Medulla oblongata (tissue), 1 donor: ENCODE measurements around the gene RYR1.

Experiments
- DNase-seq: peaks from one replicate; pipeline ENCODE4 v3.0.0-alpha.2; 2015; ENCODE audit errors: extremely low spot score

Gene RYR1

DNA sequence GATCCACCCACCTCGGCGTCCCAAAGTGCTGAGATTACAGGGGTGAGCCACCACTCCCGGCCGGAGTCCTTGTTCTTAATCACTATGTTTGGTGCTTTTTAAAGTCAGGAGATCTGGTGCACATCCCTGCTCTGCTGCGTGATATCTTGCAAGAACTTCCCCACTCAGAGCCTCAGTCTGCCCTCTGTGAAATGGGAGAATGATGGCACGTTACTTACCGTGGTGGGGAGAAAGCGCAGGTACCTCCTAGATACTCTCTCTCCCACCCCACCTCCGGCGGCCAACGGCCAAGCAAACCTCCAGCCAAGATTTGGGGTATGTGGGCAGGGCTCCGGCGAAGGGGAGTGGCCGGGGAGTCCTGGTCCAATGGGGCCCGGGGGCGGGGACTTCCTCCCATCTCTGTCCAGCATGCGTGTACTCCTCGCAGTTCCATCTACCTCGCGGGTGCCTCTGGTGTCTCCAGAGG is at the start of gene RYR1:
TSS of gene RYR1 (plus strand) at position 424 of the 466 bp plus-strand sequence. CDS start 139 bp downstream, outside the sequence.
- peak; percentile 64 for DNase-seq

DNA sequence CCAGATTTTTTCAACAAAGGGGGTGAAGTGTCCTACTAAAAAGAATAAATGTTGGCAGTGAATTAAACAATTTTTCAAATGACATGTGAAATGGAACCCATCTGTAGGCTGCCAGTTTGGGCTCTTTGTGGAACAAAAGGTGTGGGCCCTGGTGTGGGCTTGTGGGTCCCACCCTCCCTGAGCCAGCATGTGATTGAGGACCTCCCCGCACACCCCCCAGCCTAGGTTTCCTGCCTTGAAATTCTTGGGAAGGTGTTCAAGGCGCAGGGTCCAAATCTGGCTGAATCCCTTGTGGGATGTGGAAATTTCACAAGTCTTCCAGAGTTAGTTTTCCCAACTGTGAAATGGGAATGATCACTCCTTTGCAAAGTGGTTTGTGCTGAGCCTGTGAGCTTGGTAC is 49.7 kb upstream of the RYR1 start:
- DNase-seq, result no peak

DNA sequence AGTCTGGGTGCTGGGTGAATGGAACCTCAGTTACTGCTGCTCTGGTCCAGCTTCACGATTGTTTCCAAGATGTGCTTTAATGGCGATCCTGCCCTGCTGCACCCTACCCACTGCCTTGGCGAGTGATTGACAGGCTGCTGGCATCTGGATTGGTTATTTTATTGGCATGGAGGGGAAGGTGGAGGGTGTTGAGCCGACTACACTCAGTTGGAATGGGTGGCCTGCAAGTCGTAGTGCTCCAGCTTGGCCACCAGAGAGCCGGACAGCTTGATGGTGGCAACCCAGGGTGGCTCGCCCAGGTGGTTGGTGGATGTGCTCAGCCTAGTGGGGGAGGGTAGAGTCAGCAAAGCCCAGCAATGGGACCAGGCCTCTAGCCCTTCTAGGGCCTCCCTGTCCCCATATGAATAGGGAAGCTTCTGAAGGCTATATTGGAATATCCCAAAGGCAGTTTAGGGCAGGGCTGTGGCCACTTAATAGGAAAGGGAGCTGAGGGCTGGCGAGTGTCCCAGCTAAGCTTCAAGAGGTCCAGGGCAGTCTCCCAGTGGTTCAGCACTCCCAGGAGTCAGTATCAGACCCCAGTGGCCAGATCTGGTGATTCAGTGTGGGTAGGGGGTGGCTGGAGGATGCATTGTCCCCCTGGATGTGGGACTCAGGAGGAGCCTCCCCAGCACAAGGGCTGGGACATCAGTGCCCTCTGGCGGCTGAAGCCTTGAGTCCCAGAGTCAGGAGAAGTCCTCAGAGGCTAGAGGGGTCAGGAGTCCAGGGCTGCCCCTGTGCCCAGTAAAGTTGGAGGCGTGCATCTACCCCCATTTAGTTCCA is 49.1 kb upstream of the RYR1 start:
- no peak for DNase-seq

DNA sequence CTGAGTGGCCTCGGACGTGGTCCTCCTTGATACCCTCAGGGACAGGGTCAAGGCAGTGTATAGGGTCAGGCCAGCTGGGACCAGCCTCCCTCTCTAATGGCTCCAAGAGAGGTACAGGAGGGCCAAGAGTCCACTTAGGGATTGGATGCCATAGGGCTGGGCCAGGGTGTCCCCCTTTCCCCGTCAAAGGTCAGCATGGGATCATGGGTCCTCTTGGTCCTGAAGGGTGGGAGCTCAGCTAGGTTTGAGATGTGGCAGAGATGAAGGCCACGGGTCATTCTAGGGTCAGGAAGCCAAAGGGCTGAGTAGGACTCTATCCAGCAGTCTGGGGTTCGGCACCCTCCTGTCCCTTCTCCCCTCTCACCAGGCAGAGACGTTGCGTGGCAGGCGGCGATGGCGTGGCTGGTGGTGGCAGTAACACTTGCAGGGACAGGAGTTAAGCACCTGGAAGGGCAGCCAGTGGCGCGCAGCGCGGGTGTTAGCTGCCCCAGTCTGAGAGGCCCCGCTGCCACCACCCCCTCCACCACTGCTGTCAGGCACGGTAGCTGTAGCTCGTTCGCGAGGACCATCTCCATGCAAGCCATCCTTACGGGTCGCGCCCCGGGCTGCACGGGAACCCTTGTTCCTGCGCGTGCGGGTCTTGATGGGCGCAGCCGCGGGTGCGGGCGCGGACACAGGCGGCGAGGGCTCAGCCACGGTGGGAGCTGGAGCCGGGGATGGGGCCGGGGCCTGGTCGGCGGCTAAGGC is 48.3 kb upstream of the RYR1 start:
- DNase-seq, result no peak

DNA sequence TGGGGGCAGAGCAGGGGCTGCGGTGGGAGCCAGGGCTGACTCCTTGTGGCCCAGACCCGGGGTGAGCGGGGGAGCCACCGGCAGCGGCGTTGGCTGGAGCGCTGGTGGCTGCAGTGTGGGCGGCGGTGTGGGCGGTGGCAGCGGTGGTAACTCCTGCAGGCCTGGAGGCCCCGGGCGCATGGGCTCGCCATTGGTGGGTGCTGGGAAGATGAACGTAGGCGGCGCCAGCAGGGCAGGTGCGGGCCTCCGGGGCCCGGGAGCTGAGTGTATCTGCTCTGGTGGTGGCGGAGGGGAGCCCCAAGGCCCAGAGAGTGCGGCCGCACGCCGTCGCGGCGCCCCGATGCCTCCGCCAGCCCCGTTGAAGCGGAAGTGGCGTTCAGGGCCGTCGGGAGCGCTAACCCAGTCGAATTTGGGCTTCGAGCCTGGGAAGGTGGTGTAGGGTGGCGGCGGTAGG is 47.7 kb upstream of the RYR1 start:
- no peak for DNase-seq

DNA sequence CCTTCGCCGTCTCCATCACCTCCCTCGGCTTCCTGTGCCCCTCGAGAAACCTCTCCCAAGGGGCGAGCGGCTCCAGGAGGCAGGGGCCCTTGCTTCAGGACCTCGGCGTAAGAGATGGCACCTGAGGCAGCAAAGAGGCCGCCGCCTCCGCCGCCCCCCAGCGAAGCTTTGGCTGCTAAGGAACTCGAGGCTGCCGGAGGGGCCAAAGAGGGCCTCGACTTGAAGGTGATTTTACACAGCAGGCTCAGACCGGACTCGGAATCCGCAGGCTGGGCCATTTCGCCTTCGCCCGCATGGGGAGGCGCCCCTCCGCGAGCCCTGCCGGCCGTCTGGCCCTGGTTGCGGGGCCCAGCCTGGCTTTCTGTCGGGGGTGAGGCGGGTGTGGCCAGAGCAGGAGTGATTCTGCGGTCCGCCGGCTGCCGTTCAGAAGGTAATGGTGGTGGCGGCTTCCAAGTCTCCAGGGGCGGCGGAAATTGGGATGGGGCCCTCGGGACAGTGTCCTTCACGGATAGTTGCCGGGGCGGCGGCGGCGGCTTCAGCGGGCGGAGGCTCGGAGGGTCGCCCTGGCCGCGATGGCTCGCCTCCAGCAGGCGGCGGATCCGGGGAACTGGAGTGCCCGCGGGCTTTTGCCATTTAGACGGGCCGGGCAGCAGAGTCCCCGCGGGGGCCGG is 47.1 kb upstream of the RYR1 start:
- DNase-seq, result no peak

DNA sequence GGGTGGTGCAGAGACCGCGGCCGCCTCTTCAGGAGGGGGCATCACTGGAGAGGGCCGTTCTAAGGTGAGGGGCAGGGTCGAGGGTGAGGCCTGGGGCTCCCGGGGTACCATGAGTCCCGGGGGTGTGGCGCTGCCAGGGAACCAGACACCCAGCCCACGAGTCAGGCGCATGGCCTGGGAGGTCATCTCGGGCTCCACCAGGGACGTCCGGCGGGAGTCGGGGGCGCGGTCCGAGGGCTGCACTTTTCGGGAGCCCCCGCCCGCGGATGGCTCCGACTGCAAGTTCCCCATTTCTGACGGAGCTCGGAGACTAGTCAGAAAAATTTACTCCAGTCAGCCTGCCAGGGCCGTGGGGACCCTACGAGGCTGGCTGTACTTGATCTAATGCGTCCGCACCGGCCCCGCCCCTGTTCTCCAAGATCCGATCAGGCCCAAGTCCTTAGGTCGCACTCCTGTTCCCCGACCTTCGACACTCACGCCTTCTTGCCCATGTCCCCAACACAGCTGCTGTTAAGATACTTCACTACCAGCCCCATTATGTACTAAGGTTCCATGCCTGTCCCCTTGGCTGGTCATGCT is 46.4 kb upstream of the RYR1 start:
- DNase-seq, result no peak

DNA sequence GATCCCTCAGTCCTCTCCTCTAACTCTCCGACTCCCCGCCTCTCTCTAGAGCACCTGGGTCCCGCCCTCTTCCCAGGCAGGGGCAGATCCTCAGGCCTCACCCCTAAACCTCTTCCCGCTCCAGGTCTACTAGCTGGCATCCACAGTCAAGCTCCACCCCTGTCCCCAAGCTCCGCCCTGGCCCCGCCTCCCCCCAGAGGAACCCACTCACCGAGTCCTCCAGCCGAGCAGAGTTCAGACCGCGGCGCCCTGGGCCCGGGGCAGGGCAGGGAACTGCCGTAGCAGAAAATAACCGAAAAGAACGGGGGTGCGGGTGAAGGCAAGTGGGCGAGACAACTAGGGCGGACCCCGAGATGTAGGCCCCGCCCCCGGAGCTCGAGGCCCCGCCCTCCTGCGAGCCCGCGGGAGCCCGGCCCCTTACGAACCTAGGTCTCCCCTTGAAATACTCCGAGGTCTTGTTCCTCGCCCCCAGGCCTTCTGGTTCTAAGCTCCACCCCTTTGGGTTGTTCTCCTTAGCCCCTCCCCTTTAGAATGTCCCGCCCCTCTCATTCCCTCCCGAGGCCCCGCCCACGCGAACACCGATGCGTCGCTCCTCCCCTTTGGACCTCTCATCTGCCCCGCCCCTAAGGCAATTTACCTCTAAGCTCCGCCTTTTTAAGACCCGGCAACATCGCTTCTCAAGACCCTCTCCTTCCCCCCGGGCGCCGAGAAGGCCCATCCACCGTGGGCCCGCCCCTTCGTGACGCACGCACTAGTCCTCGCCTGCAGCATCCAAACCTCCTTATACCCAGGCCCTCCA is 45.7 kb upstream of the RYR1 start, which contains the start of gene GGN:
TSS of gene GGN (minus strand) at position 485 of the 799 bp plus-strand sequence. CDS start 773 bp downstream, outside the sequence.
- peak; percentile 69 for DNase-seq

DNA sequence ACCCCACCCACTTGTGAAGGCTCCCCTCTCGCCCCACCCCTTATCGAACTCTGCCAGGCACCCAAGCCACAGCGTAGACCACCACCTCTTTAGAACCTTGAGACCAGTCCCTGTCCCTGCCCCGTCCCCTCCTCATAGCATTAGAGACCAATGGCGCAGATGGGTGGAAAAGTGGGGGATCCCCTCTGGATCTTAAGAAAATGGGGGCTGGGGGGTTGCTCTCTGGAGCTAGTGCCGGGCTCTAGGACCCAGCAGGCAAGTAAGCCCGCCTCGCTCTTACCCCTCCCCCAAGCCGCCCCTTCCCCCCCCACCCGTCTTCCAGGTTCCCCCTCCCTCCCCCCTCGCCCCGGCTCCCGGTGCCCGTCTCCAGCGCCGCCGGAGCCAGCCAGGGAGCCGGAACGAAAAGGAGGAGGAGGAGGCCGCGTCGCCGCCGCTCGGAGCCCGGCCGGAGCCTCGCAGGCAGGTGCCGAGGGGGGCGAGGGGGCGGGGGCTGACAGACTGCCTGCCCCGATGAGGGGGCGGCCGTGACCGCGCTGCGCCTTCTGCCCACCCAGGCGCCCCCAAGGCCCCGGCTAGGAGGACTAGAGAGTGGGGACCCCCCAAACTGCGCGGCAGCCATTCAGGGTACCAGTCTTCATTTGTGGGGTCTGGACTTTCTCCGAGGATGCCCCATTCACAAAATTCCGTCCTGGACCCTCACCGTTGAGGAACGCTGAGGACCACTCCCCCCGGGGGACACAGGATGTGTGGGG is 45.0 kb upstream of the RYR1 start, which contains the start of gene SPRED3:
TSS of gene SPRED3 (plus strand) at position 349 of the 752 bp plus-strand sequence. CDS start 1,606 bp downstream, outside the sequence.
- no peak for DNase-seq

DNA sequence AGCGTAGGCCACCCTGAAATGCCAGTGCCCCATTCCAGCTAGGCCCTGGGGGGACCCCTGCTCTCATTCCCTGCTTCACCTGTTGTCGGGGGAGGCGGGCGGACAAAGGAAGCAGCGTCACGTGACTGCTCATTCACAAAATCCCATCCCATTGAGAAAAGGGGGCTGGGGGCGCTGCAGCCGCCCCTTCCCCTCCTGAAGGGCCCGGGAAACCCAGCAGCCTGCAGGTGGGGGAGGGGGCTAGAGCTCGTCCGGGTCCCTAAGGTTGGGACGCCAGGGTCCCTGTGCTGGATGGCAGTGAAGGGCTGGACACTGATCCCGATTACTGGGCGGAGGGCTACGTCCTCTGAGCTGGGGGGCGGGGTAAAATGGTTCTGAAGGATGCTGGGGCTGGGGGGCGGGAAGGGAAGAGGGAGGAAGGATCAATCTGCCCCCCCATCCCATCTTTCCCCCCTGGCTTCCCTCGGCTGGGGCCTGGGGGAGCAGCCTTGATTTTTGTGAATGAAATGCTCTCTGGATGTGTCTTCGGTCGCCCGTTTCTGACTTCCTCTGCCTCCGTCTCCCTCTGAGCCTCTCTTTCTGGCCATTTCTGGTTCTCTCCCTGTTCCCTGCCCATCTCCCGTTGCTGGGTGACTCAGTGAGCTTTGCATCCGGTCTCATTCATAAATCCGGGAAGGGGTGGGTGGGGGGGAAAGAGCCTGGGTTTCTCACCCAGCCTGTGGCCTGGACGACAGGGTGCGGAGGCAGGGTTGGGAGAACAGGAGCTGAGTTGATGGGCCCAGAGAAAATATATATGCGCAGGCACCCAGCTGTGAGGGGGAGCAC is 44.2 kb upstream of the RYR1 start:
- DNase-seq, result peak; percentile 12

DNA sequence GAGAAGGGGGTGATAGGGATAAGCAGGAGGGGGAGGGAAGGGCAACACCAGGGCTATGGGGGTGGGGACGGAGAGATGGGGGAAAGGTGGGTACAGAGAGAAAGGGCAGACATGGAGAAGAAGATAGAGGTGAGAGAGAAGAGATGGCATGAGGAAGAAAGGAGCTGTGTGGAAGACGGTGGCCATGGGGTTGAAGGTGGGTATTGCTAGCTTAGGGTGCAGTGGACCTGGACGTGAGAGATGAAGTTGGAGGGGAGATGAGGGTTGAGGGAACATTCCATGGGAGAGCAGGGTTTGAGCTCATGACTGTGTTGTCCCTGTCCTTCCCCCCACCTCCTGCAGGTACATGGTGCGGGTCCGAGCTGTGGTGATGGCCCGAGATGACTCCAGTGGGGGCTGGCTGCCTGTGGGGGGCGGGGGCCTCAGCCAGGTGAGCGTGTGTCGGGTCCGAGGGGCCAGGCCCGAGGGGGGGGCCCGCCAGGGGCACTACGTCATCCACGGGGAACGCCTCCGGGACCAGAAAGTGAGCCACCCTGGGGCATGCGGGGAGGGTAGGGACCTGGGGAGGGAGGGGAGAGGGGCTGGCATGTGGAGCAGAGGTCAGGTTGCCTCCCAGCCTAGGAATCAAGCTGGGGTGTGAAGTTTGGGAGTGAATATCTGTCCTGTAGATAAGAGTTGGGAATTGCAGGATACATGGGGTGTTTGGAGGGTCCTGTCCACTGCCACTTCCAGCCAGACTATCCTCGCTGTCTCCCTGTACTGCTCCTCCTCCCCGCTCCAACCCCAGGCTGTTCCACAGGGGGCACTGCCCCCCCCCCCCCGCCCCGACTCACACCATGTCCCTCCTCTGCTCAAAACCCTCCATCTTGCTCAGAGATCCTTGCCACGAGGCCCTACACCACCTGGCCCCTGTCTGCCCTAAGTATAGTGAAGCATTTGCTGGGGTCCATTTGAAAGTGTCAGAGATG is 43.2 kb upstream of the RYR1 start:
- no peak for DNase-seq

DNA sequence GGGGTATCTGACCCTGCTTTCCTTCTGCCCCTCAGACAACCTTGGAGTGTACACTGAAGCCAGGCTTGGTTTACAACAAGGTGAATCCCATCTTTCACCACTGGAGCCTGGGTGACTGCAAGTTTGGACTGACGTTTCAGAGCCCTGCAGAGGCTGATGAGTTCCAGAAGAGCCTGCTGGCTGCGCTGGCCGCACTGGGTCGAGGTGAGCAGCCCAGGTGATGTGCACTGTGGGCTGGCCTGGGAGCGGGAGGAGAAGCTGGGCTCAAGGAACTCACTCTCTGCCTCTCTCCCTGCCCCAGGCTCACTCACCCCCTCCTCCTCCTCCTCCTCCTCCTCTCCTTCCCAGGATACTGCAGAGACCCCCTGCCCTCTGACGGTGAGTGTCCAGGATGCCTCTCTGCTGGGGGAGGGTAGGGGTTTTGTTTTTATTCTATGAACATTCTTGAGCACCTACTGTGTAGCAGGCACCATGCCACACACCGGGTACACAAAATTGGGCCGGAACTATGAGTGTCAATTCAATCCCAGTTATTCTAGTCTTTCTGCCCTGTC is 41.5 kb upstream of the RYR1 start:
- no peak for DNase-seq

DNA sequence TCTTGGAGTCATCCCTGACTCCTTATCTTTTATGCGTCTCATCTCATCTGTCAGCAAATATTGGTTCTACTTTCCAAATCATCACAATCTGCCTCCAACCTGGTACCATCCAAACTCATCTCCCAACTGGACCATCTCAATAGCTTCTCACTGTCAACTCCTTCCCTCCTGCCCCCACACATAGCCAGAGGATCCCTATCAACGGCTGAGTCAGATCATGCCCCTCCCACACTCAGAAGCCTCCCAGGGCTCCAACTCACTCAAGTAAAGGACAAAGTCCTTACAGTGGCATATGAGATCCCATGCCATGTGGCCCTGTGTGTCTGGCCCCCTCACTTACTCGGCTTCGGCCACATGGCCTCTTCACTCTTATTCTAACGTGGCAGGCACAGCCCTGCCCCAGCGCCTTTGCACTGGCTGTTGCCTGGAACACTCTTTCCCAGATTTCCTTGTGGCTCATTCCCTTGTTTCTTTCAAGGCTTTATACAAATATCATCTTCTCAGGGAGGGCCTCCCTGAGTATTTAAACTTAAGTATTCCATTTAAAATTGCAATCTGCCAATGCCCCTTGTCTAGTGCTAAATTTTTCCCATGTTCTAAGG is 40.7 kb upstream of the RYR1 start:
- no peak for DNase-seq

DNA sequence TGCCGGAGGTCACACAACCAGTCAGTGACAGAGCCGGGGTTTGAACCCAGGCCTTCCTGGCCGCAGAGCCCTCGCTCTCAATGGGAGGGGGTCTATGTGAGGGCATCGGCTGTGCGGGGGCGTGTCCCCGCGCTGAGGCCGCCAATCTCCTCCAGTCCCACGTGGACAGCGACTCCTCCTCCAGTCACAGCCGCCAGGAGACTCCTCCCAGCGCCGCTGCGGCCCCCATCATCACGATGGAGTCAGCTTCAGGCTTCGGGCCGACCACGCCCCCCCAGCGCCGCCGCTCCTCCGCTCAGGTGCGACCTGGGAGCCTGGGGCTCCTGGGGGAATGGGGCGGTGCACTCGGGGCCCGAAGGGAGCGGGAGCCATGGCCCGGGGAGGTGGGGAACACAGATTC is 39.0 kb upstream of the RYR1 start:
- DNase-seq, result no peak

DNA sequence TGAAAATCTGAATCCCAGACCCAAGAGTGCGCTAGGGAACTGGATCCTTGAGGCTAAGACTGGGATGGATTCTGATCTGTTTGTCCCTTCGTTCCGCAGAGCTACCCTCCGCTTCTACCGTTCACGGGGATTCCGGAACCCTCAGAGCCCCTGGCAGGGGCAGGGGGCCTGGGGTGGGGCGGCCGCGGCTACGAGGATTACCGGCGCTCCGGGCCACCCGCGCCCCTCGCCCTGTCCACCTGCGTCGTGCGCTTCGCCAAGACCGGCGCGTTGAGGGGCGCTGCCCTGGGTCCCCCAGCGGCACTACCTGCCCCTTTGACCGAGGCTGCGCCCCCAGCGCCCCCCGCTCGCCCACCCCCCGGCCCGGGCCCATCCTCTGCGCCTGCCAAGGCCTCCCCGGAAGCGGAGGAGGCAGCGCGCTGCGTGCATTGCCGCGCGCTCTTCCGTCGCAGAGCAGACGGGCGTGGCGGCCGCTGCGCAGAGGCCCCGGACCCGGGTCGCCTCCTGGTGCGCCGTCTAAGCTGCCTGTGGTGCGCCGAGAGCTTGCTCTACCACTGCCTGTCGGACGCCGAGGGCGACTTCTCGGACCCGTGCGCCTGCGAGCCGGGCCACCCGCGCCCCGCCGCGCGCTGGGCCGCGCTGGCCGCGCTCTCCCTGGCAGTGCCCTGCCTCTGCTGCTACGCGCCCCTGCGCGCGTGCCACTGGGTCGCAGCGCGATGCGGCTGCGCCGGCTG is 37.9 kb upstream of the RYR1 start:
- no peak for DNase-seq

DNA sequence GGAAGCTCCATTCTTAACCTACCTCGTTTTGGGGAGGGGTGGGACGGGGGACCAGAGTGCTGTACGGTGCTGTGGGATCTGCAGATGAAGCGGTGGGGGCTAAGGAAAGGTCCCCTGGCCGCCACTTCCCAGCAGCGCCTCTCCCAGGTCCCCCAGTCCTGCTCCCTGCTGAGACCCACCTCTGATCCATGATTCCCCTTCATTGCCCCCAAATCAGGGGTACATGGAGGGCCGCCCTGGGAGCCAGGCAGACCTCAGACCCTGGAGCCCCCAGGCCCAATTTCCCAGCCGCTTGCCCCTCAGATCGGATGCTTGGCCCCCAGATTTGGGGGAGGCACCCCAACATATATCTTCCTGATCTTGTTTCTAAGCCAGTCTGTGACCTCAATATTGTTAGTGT is 34.4 kb upstream of the RYR1 start:
- DNase-seq, result no peak

DNA sequence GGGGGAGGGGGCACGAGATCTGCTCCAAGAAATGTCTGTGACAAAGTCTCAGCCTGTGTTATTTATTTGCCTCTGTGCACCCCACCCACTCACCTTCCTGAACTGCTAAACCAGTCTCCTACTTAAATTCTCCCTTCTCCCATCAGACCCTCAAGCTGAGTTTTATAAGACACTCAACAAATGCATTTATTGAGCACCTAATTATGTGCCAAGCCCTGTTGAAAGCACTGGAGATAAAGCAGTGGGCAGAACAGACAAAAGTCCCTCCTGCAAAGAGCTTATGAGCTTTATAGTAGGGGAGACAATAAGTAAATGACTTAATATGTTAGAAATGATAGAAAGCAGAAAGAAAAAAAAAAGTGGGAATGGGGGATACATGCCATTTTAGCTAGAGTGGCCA is 34.0 kb upstream of the RYR1 start:
- no peak for DNase-seq
